NB4 (cell line): Measurements from ENCODE around the gene SCAMP1.

Experiments used
- CTCF ChIP-seq: IDR thresholded peaks from one replicate; pipeline ENCODE4 v1.5.1; 2012; ENCODE audit warnings: low read depth, low read length
- MAX ChIP-seq: IDR thresholded peaks from 2 replicates; pipeline ENCODE4 v1.6.1; 2011; ENCODE audit warnings: low read depth, low read length
- MYC ChIP-seq: IDR thresholded peaks from 2 replicates; pipeline ENCODE4 v1.6.1; 2011; ENCODE audit warnings: low read depth, low read length
- POLR2A ChIP-seq: IDR thresholded peaks from 2 replicates; pipeline ENCODE4 v1.6.1; 2011; ENCODE audit warnings: mild to moderate bottlenecking; ENCODE audit not compliant: insufficient read length; ENCODE audit errors: extremely low read depth

GRCh38 chr5:78503958-78504653 is 143.7 kb downstream of the SCAMP1 start:
- TF ChIP-seq CTCF (no peak), POLR2A (no peak), MAX (no peak), MYC (no peak)
